ENCODE results near the gene LRRC31. TPM values are rescaled to one million over a fixed set of nuclear protein-coding genes. Genes with fewer than 3 reads are reported as not detected.

The LRRC31 gene
- total and polyA plus RNA-seq, 2 experiments from 2014 or later, result not detected

GRCh38 chr3:169804681-169805080, 65.1 kb downstream of the LRRC31 start:
- Histone ChIP-seq H3K27me3 (ENCODE audit: insufficient read depth) (no peaks in the 10 kb centered on the region), H3K27ac (ENCODE audit: low read depth) (no peak overlapping the region), H2AFZ (no peak overlapping the region), H3K79me2 (replicated peaks; ENCODE audit: insufficient read depth) (no peaks in the 10 kb centered on the region), H3K36me3 (ENCODE audit: insufficient read depth) (no peaks in the 10 kb centered on the region), H3F3A (replicated peaks; ENCODE audit: low read depth) (no peaks in the 10 kb centered on the region), H3K4me2 (no peak overlapping the region), H4K20me1 (replicated peaks; ENCODE audit: insufficient read depth) (no peaks in the 10 kb centered on the region), H3K4me3 (no peak overlapping the region), H3K4me1 (ENCODE audit: insufficient read depth) (0 out of 2 replicates have a peak, but pooled peaks cover 3% of the 10 kb centered on the region), H3K9me2 (ENCODE audit: insufficient read depth) (no peaks in the 10 kb centered on the region)
- H3K4me1 Mint-ChIP-seq, result peaks cover 3% of the 10 kb centered on the region
- H3K36me3 Mint-ChIP-seq (ENCODE audit: low read depth), result no peaks in the 10 kb centered on the region
- DNase-seq (ENCODE audit: low spot score) (no peak), ATAC-seq (no peak)
- no peaks in the 10 kb centered on the region for H3K9me3 Mint-ChIP-seq
- H3K27ac Mint-ChIP-seq, result no peak overlapping the region
- H3K27me3 Mint-ChIP-seq (ENCODE audit: insufficient read depth, low read depth, poor library complexity), result no peaks in the 10 kb centered on the region
- no peak overlapping the region for H3K4me3 Mint-ChIP-seq
- no peak for TF ChIP-seq ETS1 (IDR thresholded peaks at IDR 0.05)
- TF ChIP-seq REST (IDR thresholded peaks at IDR 0.05; ENCODE audit: unreplicated experiment), result no peak
- TF ChIP-seq STAT1 (IDR thresholded peaks at IDR 0.05; ENCODE audit: unreplicated experiment), result no peak
- no peak for TF ChIP-seq EZH2 (IDR thresholded peaks at IDR 0.05; ENCODE audit: low read depth, unreplicated experiment)
- no peak for TF ChIP-seq POLR2AphosphoS5 (IDR thresholded peaks at IDR 0.05; ENCODE audit: low read depth)
- TF ChIP-seq NANOG (IDR thresholded peaks at IDR 0.05; ENCODE audit: borderline replicate concordance), result no peak
- TF ChIP-seq ZNF462 (CRISPR knock-in tag; IDR thresholded peaks at IDR 0.05), result no peak
- no peak for TF ChIP-seq ZNF114 (CRISPR knock-in tag; IDR thresholded peaks at IDR 0.05)
- no peak for TF ChIP-seq ZNF331 (CRISPR knock-in tag; IDR thresholded peaks at IDR 0.05; ENCODE audit: low read depth)
- TF ChIP-seq CREB1 (CRISPR knock-in tag; IDR thresholded peaks at IDR 0.05; ENCODE audit: low read depth), result no peak
- TF ChIP-seq EZH2phosphoT487 (IDR thresholded peaks at IDR 0.05; ENCODE audit: unreplicated experiment), result no peak
- TF ChIP-seq CTCF (conservative IDR thresholded peaks at IDR 0.05; ENCODE audit: low read depth in 2 of 2), result no peak
